Measurements from ENCODE around the gene INO80E.

- TF ChIP-seq EZH2phosphoT487 (IDR thresholded peaks at IDR 0.05; ENCODE audit: low read depth, severe bottlenecking, unreplicated experiment) (no peak), EZH2 (IDR thresholded peaks at IDR 0.05; ENCODE audit: borderline replicate concordance) (no peak)
- TF ChIP-seq, protein P1, sequence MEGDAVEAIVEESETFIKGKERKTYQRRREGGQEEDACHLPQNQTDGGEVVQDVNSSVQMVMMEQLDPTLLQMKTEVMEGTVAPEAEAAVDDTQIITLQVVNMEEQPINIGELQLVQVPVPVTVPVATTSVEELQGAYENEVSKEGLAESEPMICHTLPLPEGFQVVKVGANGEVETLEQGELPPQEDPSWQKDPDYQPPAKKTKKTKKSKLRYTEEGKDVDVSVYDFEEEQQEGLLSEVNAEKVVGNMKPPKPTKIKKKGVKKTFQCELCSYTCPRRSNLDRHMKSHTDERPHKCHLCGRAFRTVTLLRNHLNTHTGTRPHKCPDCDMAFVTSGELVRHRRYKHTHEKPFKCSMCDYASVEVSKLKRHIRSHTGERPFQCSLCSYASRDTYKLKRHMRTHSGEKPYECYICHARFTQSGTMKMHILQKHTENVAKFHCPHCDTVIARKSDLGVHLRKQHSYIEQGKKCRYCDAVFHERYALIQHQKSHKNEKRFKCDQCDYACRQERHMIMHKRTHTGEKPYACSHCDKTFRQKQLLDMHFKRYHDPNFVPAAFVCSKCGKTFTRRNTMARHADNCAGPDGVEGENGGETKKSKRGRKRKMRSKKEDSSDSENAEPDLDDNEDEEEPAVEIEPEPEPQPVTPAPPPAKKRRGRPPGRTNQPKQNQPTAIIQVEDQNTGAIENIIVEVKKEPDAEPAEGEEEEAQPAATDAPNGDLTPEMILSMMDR (IDR thresholded peaks at IDR 0.05; ENCODE audit: poor library complexity): no peak
Observed at GRCh38 chr16:30023586-30023985, 27.5 kb downstream of the INO80E start.

All from hepatocyte (in vitro differentiated cells).